ENCODE measurements around the gene CIB4.

CIB4 gene

GRCh38 chr2:26552641-26553374 is 88.4 kb downstream of the CIB4 start:
- no peak for DNase-seq (ENCODE audit: low read depth)
- no peak overlapping the region for H3K4me3 ChIP-seq (ENCODE audit: low read depth, low read length)
- TF ChIP-seq CTCF (IDR thresholded peaks at IDR 0.05; ENCODE audit: control insufficient read depth, extremely low read depth, insufficient read depth), result no peak

GRCh38 chr2:26550276-26551015 is 90.7 kb downstream of the CIB4 start:
- no peak overlapping the region for H3K4me3 ChIP-seq (ENCODE audit: low read depth, low read length)
- TF ChIP-seq CTCF (IDR thresholded peaks at IDR 0.05; ENCODE audit: control insufficient read depth, extremely low read depth, insufficient read depth), result no peak
- no peak for DNase-seq (ENCODE audit: low read depth)

- no peak for TF ChIP-seq CTCF (IDR thresholded peaks at IDR 0.05; ENCODE audit: control insufficient read depth, extremely low read depth, insufficient read depth)
- no peak overlapping the region for H3K4me3 ChIP-seq (ENCODE audit: low read depth, low read length)
- DNase-seq (ENCODE audit: low read depth), result no peak
These were observed 98.3 kb downstream of the CIB4 start for GRCh38 chr2:26542676-26543505.

GRCh38 chr2:26542194-26542455 is 99.0 kb downstream of the CIB4 start:
- TF ChIP-seq CTCF (IDR thresholded peaks at IDR 0.05; ENCODE audit: control insufficient read depth, extremely low read depth, insufficient read depth), result no peak
- DNase-seq (ENCODE audit: low read depth), result no peak
- H3K4me3 ChIP-seq (ENCODE audit: low read depth, low read length), result no peak overlapping the region

- no peak for DNase-seq (ENCODE audit: low read depth)
- no peak for TF ChIP-seq CTCF (IDR thresholded peaks at IDR 0.05; ENCODE audit: control insufficient read depth, extremely low read depth, insufficient read depth)
- no peak overlapping the region for H3K4me3 ChIP-seq (ENCODE audit: low read depth, low read length)
These were observed 99.6 kb downstream of the CIB4 start for GRCh38 chr2:26541401-26542193.

DNA sequence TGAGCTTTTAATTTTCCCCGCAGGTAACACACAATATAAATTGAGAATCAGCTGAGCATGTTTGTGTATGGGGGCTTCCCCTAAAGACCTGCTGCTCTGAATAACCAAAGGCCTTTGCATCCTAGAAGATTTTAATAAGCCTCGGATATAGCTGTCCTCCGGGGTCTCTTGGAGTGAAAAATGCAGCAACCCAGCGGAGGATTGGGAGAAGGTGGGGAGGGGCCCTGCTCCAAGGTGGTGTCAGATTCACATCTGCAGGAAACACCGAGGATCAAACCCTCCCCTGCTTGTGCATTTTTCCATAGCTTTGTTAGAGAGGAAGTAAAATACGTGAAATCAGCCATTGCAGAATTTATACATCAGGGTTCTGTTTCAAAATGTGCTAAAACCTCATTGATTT is 100.2 kb downstream of the CIB4 start:
- no peak for DNase-seq (ENCODE audit: low read depth)
- H3K4me3 ChIP-seq (ENCODE audit: low read depth, low read length), result no peak overlapping the region
- no peak for TF ChIP-seq CTCF (IDR thresholded peaks at IDR 0.05; ENCODE audit: control insufficient read depth, extremely low read depth, insufficient read depth)

Measured in LNCaP clone FGC (cell line).